Pancreas (tissue), 10 donors: ENCODE measurements around the gene ERN1. TPM values are rescaled to one million over a fixed set of nuclear protein-coding genes. Genes with fewer than 3 reads are reported as not detected.
"Not testable (repeated sequence)": the region's sequence is repeated elsewhere in the genome, so short reads cannot be mapped to it uniquely, and the experiment has no call there.

ENCODE experiments used
- ATAC-seq, 4 donors: fragments of 200-7000 bp; cut with Tn5 transposase; one replicate each; pipeline versions ENCODE4 v1.8.0 to v1.9.1; 2020; ENCODE audit warnings: mild to moderate bottlenecking in 4 of 4, moderate library complexity in 4 of 4
- DNase-seq, 6 donors: peaks; one replicate each; pipeline ENCODE4 v3.0.0-alpha.2; 2020
- FAIRE-seq: peaks from 2 replicates; lab custom pipeline; 2012; peaks lifted over from hg19 to GRCh38; lab: Jason Lieb, UNC
- H3K27ac ChIP-seq, 4 donors: fragments of 200-600 bp; sonication (generic); 1 replicate in 3 of 4; 2 replicates in 1 of 4; pipeline versions ENCODE4 v1.5.0 to v1.8.0; 2020
- H3K27me3 ChIP-seq, 4 donors: fragments of 200-600 bp; one replicate each; pipeline ENCODE4 v1.8.0; 2021
- H3K36me3 ChIP-seq, 3 donors: fragments of 200-600 bp; sonication (generic) in 1 of 3; one replicate each; pipeline versions ENCODE4 v1.5.0 to v1.8.0; 2020 to 2021
- H3K4me1 ChIP-seq, 3 donors: fragments of 200-600 bp; one replicate each; pipeline ENCODE4 v1.8.0; 2021
- H3K4me3 ChIP-seq, 4 donors: fragments of 200-600 bp; sonication (generic) in 2 of 4; one replicate each; pipeline versions ENCODE4 v1.5.0 to v1.8.0; 2020 to 2021
- H3K9me3 ChIP-seq, 4 donors: fragments of 200-600 bp; one replicate each; pipeline ENCODE4 v1.8.0; 2021
- CTCF ChIP-seq, 4 donors: fragments of 200-600 bp; sonication (generic) in 3 of 4; IDR thresholded peaks; one replicate each; pipeline versions ENCODE4 v1.5.0 to v1.8.0; 2021; ENCODE audit warnings: antibody characterized with exemption in 4 of 4
- WGBS, 2 donors: extraction: QIAGEN DNeasy Blood & Tissue Kit; methylation state at CpG; one replicate each; pipeline ENCODE4 v1.1.7; 2013; 5-methylcytosine and 5-hydroxymethylcytosine counted together
- intact Hi-C, 3 donors: fragments of 100-400 bp; cut with DNase I; formaldehyde crosslinking; loops; one replicate each; pipeline versions ENCODE4 v1.11.1 to v1.14.2; 2022
- polyA plus RNA-seq, 2 donors: library from polyadenylated mRNA; stranded (reverse); fragments of 200-250 nt; gene quantifications; one replicate each; pipeline ENCODE4 v1.2.3, GENCODE V29; 2013
- total RNA-seq, 6 donors: library from RNA; stranded (reverse); fragmentation: NEBNext Ultra II Directional in 4 of 6; extraction: Animal tissue kit (Norgen Biotek cat#: 25700) in 4 of 6; gene quantifications; one replicate each; pipeline versions ENCODE4 v1.2.1 to v1.2.4, GENCODE V29; 2021 to 2023
- donor health status: healthy with polysubstance abuse.
- donor health status: DM: no; HTN: no; CAD: no; lungs with moderate emphysema.
- donor health status: DM: no; HTN: no; CAD: no.
- donor health status: control.
- donor health status: control.
- donor health status: Bipolar disorder and iron deficiency.
- donor health status: DM: yes; HTN: yes; CAD: no.
- donor health status: DM: no; HTN: no; CAD: no.
- donor health status: DM: no; HTN: no; CAD: no.
- donor health status: DM: yes; HTN: yes; CAD: no.

The ERN1 gene
- total and polyA plus RNA-seq, 8 donors = 10.4 to 151 (median 39.1) TPM

GRCh38 chr17:64170286-64170685 is 40.3 kb upstream of the ERN1 start:
- Histone ChIP-seq H3K27ac (no peak overlapping the region), H3K9me3 (no peaks in the 10 kb centered on the region), H3K4me3 (no peak overlapping the region), H3K4me1 (peaks cover 0 to 17% (median 15%) of the 10 kb centered on the region in 3 donors), H3K27me3 (no peaks in the 10 kb centered on the region), H3K36me3 (peaks cover 0 to 4% (median 0%) of the 10 kb centered on the region in 3 donors)
- no peak for FAIRE-seq
- DNase-seq = no peak
- no peak for ATAC-seq
- TF ChIP-seq CTCF (IDR thresholded peaks at IDR 0.05) = no peak
- intact Hi-C loops = no loop called here
- 94 to 95% methylated on average over 3 to 4 of the region's 4 CpGs for WGBS, 2 donors

GRCh38 chr17:64167666-64168065 is 37.7 kb upstream of the ERN1 start:
- not testable (repeated sequence) for H3K27me3 ChIP-seq, DNase-seq, H3K4me3 ChIP-seq, H3K27ac ChIP-seq, H3K9me3 ChIP-seq, FAIRE-seq, H3K36me3 ChIP-seq, ATAC-seq
- intact Hi-C loops = loop anchor here in 1 of 3 donors (10.0 kb wide), 1 partner anchor 47 kb away; no protein-coding TSS in a partner anchor
- 92 to 100% methylated on average over 3 of the region's 3 CpGs for WGBS, 2 donors
- peaks cover 6 to 27% (median 26%) of the 10 kb centered on the region in 3 donors for H3K4me1 ChIP-seq

- DNase-seq (no peak), ATAC-seq (no peak), FAIRE-seq (no peak)
- 92 to 95% methylated on average over 3 of the region's 3 CpGs for WGBS, 2 donors
- Histone ChIP-seq H3K27me3 (no peaks in the 10 kb centered on the region), H3K4me1 (peaks cover 6 to 27% (median 26%) of the 10 kb centered on the region in 3 donors), H3K36me3 (peaks cover 0 to 4% (median 0%) of the 10 kb centered on the region in 3 donors), H3K4me3 (no peak overlapping the region), H3K9me3 (no peaks in the 10 kb centered on the region), H3K27ac (no peak overlapping the region)
- no peak for TF ChIP-seq CTCF (IDR thresholded peaks at IDR 0.05)
- intact Hi-C loops = loop anchor here in 1 of 3 donors (10.0 kb wide), 1 partner anchor 48 kb away; no protein-coding TSS in a partner anchor
These were observed 36.9 kb upstream of the ERN1 start for GRCh38 chr17:64166876-64167275.

- Histone ChIP-seq H3K9me3 (no peaks in the 10 kb centered on the region), H3K36me3 (peaks cover 0 to 4% (median 0%) of the 10 kb centered on the region in 3 donors), H3K4me3 (no peak overlapping the region), H3K27me3 (no peaks in the 10 kb centered on the region), H3K4me1 (peaks cover 6 to 27% (median 26%) of the 10 kb centered on the region in 3 donors), H3K27ac (peak overlapping the region; percentile 49 to 80 (median 68))
- DNase-seq = no peak
- FAIRE-seq = no peak
- no peak for TF ChIP-seq CTCF (IDR thresholded peaks at IDR 0.05)
- intact Hi-C loops = loop anchor here in 1 of 3 donors (10.0 kb wide), 1 partner anchor 49 kb away; no protein-coding TSS in a partner anchor
- 49% methylated on average over 4 of the region's 4 CpGs for WGBS, 2 donors
- ATAC-seq = peak; percentile 58 to 71 (median 58)
These were observed 35.4 kb upstream of the ERN1 start for GRCh38 chr17:64165347-64165746.

- 41 to 46% methylated on average over 6 of the region's 6 CpGs for WGBS, 2 donors
- Histone ChIP-seq H3K4me1 (peaks cover 6 to 27% (median 27%) of the 10 kb centered on the region in 3 donors), H3K36me3 (no peaks in the 10 kb centered on the region), H3K27ac (peak overlapping the region; percentile 49 to 80 (median 68)), H3K27me3 (no peaks in the 10 kb centered on the region), H3K4me3 (no peak overlapping the region), H3K9me3 (no peaks in the 10 kb centered on the region)
- no peak for TF ChIP-seq CTCF (IDR thresholded peaks at IDR 0.05)
- DNase-seq (peak in 1 of 6 donors; percentile 66), ATAC-seq (peak; percentile 84 to 90 (median 85)), FAIRE-seq (no peak)
- intact Hi-C loops = loop anchor here in 1 of 3 donors (10.0 kb wide), 1 partner anchor 50 kb away; no protein-coding TSS in a partner anchor
These were observed 34.8 kb upstream of the ERN1 start for GRCh38 chr17:64164596-64165285.
